ENCODE results near the gene CLIC6.

CLIC6 gene

GRCh38 chr21:34675871-34676270 lies 7.1 kb downstream of the CLIC6 start:
- no peak overlapping the region for H3K4me3 ChIP-seq (ENCODE audit: control insufficient read depth, low read depth, low read length)
- no peak for TF ChIP-seq CTCF (conservative IDR thresholded peaks at IDR 0.05; ENCODE audit: control insufficient read depth, insufficient read depth, low read depth, low read length)
- no peak for DNase-seq (ENCODE audit: low read depth)

GRCh38 chr21:34679051-34679450 lies 10.3 kb downstream of the CLIC6 start:
- H3K4me3 ChIP-seq (ENCODE audit: control insufficient read depth, low read depth, low read length) = no peak overlapping the region
- DNase-seq (ENCODE audit: low read depth) = no peak
- no peak for TF ChIP-seq CTCF (conservative IDR thresholded peaks at IDR 0.05; ENCODE audit: control insufficient read depth, insufficient read depth, low read depth, low read length)

GRCh38 chr21:34684174-34684876 lies 15.5 kb downstream of the CLIC6 start:
- DNase-seq (ENCODE audit: low read depth) = no peak
- TF ChIP-seq CTCF (conservative IDR thresholded peaks at IDR 0.05; ENCODE audit: control insufficient read depth, insufficient read depth, low read depth, low read length) = no peak
- H3K4me3 ChIP-seq (ENCODE audit: control insufficient read depth, low read depth, low read length) = no peak overlapping the region

- TF ChIP-seq CTCF (conservative IDR thresholded peaks at IDR 0.05; ENCODE audit: control insufficient read depth, insufficient read depth, low read depth, low read length) = no peak
- H3K4me3 ChIP-seq (ENCODE audit: control insufficient read depth, low read depth, low read length) = no peak overlapping the region
- no peak for DNase-seq (ENCODE audit: low read depth)
Measured at GRCh38 chr21:34687065-34687464, 18.3 kb downstream of the CLIC6 start.

- DNase-seq (ENCODE audit: low read depth) = no peak
- no peak for TF ChIP-seq CTCF (conservative IDR thresholded peaks at IDR 0.05; ENCODE audit: control insufficient read depth, insufficient read depth, low read depth, low read length)
- H3K4me3 ChIP-seq (ENCODE audit: control insufficient read depth, low read depth, low read length) = no peak overlapping the region
Measured at GRCh38 chr21:34687745-34688144, 19.0 kb downstream of the CLIC6 start.

GRCh38 chr21:34688145-34688544 lies 19.4 kb downstream of the CLIC6 start:
- peak; percentile 52 for TF ChIP-seq CTCF (conservative IDR thresholded peaks at IDR 0.05; ENCODE audit: control insufficient read depth, insufficient read depth, low read depth, low read length)
- peak; percentile 38 for DNase-seq (ENCODE audit: low read depth)
- H3K4me3 ChIP-seq (ENCODE audit: control insufficient read depth, low read depth, low read length) = no peak overlapping the region

GRCh38 chr21:34688715-34689114 lies 19.9 kb downstream of the CLIC6 start:
- no peak for DNase-seq (ENCODE audit: low read depth)
- no peak overlapping the region for H3K4me3 ChIP-seq (ENCODE audit: control insufficient read depth, low read depth, low read length)
- no peak for TF ChIP-seq CTCF (conservative IDR thresholded peaks at IDR 0.05; ENCODE audit: control insufficient read depth, insufficient read depth, low read depth, low read length)
